Hindlimb muscle (tissue), 1 donor: ENCODE data around the gene CCDC150. TPM values are rescaled to one million over a fixed set of nuclear protein-coding genes. Genes with fewer than 3 reads are reported as not detected.
"Not testable (repeated sequence)": the region's sequence is repeated elsewhere in the genome, so short reads cannot be mapped to it uniquely, and the experiment has no call there.

Source experiments
- DNase-seq: peaks from one replicate; pipeline ENCODE4 v3.0.0-alpha.2; 2013
- polyA plus RNA-seq: library from polyadenylated mRNA; unstranded; fragments of 120-200 nt; gene quantifications from one replicate; pipeline ENCODE4 v1.2.1, GENCODE V29; 2013; ENCODE audit not compliant: insufficient read length

CCDC150 gene
- polyA plus RNA-seq = 3.2 TPM

DNA sequence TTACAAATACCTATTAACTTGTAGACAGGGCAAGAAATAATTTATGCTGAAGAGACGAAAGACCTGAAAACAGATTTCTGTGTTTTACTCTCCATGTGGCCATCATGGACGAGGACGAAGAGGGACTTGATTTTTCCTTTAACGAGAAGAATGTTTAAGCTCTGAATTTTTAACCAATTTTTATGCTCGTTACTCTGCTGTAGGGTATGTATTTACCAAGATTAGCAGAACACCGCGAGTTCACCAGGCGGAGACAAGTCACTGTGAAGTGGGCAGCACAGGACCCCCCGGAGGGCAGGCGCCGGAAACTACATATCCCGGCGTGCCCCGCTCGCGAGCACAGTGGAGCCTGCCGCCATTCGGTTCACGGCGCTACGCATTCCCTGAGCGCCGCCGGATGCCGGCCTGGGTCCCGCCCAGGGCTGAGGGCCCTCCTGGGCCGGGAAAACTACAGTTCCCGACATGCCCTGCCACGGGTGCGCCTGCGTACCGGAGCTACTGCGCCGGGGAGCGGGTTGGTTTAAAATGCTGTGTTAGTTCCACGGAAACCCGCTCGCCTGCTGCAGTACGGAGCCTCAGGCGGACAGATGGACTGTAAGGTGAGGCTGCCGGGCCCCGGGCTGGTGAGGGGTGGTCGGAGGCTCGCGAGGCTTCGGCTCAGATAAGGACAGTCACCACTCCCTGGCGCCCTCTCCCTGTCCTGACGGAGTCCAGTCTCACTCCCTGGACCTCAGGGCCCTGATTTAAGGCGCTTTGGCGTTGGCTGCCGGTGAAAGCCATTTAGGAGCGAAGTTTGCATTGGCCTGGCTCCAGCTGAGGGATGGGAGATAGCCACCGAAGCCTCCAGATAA is at the start of gene CCDC150:
TSS of gene CCDC150 (plus strand) at position 536 of the 851 bp plus-strand sequence. CDS start at position 588, 52 bp downstream.
- DNase-seq = peak; percentile 96

DNA sequence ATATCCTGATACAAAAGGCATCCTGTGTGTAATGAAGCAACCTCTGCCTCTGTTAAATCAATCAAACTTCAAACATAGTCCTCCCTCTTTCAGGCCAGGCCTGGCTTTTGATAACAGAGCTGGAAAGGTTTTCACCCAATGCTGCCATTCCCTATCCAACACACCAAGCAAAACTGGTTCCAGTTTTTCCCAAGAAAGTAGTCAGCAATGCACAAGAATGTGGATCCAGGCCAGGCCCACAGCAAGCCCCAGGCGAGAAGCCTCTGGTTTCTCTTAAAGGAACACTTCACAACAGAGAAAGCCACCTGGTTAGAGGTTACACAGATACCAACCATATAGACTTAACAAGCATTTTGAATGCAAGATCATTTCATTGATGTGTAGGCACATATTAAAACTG is 49.2 kb upstream of the CCDC150 start:
- no peak for DNase-seq

DNA sequence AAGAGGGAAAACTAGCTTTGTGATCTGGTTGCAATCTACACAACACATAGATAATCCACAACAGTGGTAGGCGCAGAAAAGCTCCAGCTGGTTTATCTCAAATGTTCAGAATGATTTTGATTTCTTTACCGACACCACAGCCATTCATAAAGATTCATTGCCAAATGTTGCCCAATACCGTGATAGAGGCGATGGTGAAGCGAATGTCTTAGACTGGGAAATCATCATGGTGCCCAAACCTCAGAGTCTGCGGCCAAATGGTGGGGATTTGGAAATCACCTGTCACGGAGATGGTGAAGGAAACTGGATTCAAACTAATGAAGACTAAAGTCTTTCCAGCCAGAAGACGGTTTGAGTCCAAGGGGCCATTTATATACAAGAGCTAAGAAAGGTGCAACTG is 48.5 kb upstream of the CCDC150 start:
- DNase-seq = no peak

DNA sequence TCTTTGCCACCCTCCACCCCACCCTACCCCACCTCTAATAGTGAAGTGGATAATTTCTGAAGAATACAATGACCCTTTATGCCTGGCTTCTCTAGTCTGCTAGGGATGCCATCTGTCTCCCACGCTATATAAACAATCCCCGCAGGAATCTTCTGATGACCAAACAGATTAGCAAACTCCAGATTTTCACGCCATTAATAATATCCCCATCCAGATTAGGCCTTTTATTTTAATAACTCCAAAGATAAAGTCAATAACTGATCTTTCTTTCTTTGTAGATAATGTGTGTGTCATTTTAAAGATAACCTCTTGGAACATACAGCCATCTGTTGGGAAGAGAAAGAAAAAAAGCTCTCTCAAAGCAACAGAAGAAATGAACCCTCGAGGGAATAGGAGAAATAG is 47.9 kb upstream of the CCDC150 start:
- DNase-seq = no peak

DNA sequence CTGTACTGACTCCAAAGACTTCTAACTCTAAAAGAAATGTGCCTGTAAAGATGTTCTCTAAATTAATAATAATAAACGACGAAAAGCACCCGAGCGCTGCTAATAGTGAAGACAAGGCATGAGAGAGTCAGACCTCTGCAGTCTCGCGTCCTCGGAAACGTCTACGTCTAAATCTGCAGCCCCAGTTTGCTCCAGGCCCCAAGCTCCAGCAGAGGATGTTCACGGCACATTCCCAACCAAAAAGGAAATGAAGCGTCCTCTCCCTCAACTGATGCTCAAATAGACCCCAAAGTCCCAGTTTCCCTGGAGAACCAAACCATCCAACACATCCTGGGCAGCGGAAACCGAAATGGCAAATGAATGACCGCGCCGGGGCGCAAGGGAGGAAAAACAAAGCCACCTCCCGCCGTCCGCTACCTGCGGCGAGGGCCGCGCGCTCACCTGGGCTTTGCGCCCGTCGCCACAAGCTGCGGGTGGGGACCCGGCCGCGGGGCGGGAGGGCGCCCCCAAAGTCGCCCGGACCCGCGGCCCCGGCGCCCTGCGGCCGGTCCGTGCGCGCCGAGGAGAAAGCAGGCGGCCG is 47.1 kb upstream of the CCDC150 start:
- peak; percentile 67 for DNase-seq

DNA sequence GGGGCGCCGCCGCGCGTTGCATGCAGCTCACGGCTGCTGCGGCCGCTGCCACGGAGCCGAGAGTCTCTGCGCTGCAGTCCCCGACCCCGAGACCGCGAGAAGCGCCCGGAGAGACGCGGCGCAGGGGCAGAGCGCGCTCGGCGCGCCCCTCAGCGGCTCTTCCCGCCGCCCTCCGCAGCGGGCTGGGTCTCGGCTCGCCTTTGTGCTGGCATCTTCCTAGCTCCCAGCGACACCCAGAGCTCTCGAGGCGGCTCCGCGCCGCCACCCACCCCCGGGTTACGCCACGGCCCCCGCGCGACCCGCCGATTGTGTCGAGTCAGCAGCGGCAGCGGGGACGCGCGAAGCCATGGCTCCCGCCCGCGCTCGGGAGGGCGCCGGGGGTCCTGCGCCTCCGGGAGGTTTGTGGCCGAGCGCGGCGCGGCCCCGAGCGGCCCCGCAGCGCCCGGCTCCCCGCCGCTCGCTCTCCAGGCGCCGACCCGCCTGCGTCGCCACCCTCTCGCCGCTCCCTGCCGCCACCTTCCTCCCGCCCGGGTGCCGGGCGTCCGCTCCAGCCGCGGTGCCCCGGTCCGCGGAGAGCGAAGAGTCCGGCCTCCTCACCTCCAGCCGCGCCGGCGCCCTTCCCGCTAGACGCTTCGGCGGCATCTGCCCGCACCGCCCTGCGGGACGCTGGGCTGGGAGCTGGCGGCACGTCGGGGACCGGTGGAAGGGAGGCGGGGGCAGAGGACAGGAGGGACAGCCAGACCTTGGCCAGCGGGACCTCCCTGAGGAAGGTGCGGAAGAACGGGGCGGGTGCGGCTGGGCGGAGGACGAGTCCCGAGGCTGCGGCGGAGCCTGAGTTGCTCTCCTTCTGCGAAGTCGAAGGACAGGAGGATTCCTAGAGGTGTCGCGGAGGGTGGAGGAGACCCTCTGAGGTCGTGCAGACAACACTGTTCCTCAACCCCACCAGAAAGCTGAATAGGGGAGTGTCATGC is 46.3 kb upstream of the CCDC150 start, which contains the start of gene HECW2:
TSS of gene HECW2 (minus strand) at position 644 of the 971 bp plus-strand sequence.
- DNase-seq = peak; percentile 74

DNA sequence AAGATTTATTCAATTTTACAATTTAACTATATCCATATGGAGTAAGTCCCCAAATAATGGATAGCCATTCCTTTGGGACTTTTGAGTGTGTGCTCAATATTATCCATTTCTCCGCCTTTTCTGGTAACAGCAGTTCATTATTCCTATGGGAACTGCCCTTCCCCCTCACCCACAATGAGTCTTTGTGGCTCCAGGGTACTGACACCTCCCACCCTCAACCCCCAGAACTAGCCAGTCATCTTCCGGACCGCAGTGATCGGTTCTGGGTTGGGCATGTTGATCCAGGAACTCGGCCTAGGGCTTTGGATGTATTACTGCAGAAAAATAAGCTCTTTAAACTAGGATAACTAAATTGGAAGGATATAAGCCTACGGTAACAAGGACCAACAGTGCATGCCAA is 45.4 kb upstream of the CCDC150 start:
- no peak for DNase-seq

DNA sequence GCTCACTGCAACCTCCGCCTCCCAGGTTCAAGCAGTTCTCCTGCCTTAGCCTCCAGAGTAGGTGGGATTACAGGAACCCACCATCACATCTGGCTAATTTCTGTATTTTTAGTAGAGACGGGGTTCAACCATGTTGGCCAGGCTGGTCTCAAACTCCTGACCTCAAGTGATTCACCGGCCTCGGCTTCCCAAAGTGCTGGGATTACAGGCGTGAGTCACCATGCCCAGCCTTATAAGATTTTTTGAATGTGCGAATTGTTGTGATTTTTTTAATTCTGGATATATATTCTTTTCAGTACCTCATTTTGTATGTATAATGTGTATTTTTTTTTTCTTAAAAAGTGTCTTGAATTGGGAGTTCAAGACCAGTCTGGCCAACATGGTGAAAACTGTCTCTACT is 42.0 kb upstream of the CCDC150 start:
- DNase-seq = no peak

DNA sequence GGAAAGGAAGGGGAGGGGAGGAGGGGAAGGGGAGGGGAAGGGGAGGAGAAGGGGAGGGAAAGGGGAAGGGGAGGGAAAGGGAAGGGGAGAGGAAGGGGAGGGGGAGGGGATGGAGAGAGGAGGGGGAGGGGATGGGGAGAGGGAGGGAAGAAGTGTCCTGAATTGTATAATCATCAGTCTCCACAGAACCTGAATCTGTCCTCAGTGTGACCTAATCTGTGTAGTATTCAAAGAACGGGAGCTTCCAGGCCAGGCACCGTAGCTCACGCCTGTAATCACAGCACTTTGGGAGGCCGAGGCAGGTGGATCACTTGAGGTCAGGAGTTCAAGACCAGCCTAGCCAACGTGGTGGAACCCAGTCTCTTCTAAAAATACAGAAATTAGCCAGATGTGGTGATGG is 41.1 kb upstream of the CCDC150 start:
- no peak for DNase-seq

DNA sequence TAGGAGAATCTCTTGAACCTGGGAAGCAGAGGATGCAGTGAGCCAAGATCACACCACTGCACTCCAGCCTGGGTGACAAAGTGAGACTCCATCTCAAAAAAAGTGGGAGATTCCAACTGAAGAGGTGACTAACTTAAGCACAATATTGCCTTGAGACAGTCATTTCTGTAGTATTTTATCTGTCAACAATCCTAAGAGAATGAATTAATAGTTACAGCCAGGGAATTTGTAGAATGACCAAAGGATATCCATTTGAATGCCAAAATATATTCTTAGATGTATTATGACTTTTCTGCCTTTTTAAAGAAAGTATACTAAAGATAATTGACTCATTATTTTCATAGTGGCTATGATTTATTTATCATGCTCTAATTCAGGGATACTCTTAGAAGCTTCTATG is 40.7 kb upstream of the CCDC150 start:
- DNase-seq = no peak

DNA sequence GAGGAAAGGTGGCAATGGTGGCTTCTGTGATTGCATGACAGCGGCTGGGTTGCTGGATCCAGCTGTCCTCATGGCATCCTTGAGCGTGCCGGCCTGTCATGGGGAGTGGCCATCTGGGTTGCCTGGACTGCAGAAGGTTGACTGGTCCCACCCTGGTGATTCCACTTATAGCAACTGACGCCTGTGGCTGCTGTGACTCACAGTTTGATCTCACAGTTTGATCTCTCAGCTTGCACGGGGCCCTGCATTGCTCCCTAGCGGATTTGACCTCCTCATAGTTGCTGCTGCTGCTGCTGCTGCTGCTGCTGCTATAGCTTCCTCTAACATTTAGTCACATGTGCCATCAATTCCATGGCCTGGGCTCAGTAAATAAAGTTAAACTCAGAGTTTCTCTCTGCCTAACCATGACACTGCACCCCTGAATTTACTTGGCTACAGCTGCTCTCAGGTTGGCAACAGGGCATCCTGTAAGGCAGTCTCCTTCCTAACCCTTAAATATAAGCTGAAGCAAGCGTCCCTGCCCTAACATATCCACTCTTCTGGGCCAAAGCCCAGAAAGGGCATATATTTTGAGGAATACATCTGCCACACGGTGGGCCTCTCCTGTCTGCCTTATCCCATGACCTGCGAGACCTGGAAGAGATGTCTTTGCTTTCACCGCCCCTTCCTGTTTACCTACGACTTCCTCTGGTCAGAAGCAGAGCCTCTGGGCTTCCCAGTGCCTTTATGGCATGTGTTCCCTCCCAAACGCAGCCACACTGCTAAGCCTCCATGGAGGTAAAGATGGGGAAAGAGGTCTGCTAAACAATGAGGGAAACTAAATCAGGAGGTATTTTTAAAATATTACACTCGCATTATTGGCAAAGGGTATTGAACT is 37.8 kb upstream of the CCDC150 start:
- no peak for DNase-seq

DNA sequence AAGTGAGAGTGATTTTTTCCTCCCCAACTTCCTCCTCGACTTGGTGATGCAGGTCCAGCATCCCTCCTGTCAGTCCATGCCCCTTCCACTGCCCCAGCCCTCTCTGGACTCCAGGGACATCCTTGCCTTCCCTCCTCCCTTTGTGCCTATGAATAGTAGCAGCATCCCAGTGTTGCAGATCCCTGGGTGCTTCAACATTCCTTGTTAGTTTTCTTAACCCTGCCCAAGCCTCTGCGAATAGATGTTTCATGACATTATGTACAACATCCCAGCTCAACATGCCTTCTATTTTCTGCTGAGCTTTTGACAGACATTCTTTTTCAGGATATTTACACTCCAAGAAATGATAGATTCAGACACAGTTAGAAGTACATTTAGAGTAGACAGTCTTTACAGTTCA is 35.3 kb upstream of the CCDC150 start:
- DNase-seq = no peak

DNA sequence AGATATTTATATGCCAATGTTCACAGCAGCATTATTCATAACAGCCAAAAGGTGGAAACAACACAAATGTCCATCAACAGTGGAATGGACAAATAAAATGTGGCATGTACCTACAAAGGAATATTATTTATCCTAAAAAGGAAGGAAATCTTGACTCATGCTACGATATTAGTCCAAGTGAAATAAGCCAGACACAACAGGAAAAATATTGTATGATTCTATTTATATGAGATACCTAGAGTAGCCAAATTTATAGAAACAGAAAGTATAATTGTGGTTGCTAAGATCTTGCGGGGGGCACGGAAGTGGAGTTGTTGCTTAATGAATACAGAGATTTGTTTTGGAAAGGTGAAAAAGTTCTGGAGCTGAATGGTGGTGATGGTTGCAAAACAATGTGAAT is 33.0 kb upstream of the CCDC150 start:
- no peak for DNase-seq

DNA sequence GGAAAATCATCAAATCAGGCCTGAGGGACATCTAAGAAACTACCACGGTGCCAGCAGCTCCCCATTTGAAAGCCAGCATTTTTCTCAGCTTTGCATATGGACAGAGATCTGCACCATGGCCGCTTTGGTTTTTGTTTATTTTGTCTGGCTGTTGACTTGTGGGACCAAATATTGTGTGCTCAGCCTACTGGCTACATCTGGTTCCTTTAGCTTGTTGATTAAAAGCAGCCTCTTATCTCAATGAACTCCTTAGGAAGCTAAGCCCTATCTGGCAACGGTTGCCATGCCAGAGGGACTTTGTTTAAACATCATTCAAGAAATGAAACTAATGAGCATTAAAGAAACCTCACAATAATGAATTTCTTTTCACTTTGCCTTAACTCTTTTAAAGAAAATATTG is 32.4 kb upstream of the CCDC150 start:
- no peak for DNase-seq

DNA sequence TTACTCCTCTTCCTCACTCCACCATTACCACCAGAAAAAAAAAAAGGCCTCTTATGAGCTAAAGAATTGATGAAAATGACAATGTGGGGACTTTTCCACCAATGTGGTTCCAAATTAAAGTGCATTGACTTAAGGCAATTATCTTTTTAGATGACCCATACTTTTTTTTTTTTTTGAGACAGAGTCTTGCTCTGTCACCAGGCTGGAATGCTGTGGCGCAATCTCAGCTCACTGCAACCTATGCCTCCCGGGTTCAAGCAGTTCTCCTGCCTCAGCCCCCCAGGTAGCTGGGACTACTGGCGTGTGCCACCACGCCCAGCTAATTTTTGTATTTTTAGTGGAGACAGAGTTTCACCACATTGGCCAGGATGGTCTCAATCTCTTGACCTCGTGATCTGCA is 31.6 kb upstream of the CCDC150 start:
- not testable (repeated sequence) for DNase-seq

DNA sequence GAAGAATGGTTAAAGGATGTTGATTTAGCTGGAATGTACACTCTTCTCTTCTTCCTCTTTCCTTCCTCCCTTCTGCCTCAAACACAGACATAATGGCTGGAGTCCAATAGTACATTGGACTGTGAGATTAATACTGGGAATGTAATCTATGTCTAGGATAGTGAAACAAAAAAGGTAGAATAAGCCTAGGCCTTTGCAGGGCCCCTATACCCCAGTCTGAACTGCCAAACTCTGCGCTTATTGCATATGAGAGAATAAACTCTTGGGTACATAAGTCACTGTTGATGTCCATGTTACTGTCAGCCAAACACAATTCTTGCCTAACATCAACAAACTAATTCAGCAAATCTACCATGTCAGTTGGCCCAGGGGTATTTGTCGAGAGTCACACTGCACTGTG is 29.7 kb upstream of the CCDC150 start:
- DNase-seq = no peak

DNA sequence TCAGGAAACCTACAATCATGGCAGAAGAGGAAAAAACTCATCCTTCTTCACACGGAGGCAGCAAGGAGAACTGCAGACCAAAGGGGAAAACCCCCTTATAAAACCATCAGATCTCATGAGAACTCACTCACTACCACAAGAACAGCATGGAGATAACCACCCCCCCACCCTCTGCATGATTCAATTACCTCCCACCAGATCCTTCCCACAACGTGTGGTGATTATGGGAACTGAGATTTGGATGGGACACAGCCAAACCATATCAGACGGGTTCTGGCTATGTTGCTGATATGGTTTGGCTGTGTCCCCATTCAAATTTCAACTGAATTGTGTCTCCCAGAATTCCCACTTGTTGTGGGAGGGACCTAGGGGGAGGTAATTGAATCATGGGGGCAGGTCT is 28.7 kb upstream of the CCDC150 start:
- no peak for DNase-seq

DNA sequence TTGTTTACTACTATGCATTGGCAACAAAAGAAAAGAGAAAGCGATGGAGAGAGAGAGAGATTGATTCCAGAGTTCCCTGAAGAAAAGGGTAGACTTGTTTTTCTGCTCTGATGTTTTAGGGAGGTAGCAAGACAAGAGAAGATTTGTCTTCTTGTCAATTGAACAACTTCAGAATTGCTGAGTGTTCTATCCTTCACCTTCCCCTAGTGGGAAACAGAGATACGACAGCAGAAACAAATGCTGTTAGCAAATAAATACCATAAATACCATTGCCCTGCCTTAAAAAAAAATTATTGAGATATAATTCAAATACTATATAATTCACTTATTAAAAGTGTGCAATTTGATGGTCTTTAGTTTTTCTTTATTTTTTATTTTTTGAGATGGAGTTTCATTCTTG is 26.2 kb upstream of the CCDC150 start:
- no peak for DNase-seq

DNA sequence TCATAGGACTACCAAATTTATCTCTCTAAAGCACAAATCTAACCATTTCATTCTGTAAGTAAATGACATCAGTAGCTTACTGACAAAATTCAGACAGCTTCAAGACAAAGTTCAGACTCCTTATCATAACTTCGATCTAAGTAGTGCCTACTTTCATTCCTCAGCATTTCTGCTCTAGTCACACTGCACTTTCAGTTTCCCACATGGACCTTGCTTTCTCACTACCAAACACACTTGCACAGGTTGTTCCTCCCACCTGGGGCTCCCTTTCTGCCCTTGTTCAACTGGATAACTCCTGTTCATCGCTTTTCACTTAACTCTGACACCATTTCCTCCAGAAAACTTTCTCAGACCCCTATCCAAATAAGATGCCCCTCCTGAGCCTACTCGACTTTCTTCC is 22.1 kb upstream of the CCDC150 start:
- DNase-seq = no peak

DNA sequence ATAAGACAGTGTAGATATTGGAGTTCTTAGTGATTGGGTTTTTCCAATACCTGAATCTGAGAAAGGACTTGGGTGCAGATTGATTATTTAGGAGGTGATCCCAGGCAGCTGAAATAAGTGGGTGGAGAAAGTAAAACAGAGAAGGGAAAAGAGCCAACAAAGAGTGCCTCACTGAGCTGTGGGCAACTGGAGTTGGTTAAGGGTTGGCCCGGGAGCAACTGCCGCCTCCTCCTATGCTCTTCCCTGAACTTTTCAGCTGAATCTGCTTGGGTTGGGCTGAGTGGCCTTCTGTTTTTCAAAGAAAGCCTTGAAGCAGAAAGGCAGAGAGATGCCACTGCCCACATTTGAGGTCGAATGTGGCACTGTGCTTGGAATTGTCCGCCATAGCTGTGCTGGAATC is 20.9 kb upstream of the CCDC150 start:
- no peak for DNase-seq

DNA sequence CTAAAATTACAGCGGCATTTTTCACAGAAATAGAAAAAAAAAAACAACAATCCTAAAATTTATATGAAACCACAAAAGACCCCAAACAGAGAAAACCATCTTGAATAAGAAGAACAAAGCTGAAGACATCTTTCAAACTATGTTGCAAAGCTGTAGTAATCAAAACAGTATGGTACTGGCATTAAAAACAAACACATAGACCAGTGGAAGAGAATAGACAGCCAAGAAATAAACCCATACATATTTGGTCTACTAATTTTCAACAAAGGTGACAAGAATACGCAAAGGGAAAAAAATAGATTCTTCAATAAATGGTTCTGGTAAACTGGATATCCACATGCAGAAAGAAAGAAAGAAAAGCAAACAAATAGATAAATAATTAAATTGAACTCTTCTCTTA is 9.0 kb upstream of the CCDC150 start:
- DNase-seq = no peak

DNA sequence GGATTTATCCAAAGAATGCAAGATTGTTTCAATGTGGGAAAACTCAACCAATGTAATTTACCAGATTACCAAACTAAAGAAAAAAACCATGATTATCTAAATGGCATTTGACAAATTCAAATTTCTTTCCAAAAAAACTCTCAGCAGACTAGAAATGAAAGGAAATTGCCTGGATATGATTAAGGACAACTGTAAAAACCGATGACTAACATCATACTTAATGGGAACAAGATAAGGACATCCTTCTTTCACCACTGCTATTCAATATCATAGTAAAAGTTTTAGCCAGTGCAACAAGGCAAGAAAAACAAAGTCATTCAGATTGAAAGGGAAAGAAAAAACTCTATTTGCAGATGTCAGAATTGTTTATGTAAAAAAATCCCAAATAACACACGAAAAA is 4.4 kb upstream of the CCDC150 start:
- DNase-seq = no peak
